ENCODE results near the gene UGDH. TPM values are rescaled to one million over a fixed set of nuclear protein-coding genes. Genes with fewer than 3 reads are reported as not detected.
"Not testable (repeated sequence)": the region's sequence is repeated elsewhere in the genome, so short reads cannot be mapped to it uniquely, and the experiment has no call there.

Gene UGDH
- total RNA-seq, 1 experiment from 2014 or later, result 406 TPM

GRCh38 chr4:39530682-39531081, 3.4 kb upstream of the UGDH start:
- no peak for DNase-seq (ENCODE audit: extremely low read depth, low read depth)

- DNase-seq (ENCODE audit: extremely low read depth, low read depth), result no peak
Measured at GRCh38 chr4:39529534-39529933, 2.3 kb upstream of the UGDH start.

DNA sequence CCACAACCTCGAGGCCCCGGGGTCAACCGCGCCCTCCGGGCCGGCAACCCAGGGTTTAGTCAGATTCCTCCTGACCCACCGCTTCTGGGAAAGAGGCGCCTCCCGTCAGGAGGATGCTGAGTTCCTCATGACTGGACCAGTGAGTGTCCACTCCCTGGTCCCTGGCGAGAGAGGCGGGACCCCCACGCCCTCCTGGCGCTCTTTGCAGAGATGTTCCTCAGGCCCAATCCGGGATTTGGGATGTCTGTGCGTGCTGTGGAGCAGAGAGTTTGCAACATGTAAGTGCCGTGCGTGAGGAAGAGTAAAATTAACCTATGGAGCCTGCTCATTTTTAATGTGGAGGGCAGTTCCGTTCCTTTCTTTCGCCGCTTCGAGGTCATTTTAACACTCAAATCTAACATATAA, 824 bp upstream of the UGDH start:
- DNase-seq (ENCODE audit: extremely low read depth, low read depth), result peak; percentile 54

DNA sequence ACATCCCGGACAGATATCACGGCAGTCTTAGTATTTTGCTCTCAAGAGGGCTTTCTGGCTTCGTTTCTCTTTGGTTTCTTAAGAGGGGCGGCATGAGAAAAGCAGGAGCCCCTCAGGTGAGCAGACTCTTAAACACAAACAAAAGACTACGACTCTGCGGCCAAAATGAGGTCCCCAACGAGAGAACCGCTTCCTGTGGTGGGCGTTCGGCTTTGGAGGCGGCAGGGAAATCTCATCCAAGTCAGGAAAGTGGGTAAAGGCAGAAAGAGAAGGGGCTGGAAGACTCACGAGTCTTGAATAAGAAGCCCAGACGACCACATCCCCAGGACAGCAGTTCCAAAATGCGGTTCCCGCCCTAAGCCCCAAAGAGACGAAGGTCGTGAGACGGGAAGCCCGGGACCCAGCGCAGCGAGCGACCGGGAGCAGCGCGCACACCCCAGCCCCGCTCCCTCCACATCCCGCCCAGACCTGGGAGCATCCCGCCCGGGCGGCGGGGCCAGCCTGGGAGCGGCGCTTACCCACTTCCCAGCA, 409 bp downstream of the UGDH start:
- DNase-seq (ENCODE audit: extremely low read depth, low read depth), result no peak

- DNase-seq (ENCODE audit: extremely low read depth, low read depth), result no peak
Measured at GRCh38 chr4:39525822-39526690, 1.2 kb downstream of the UGDH start.

GRCh38 chr4:39524161-39524957, 2.9 kb downstream of the UGDH start:
- peak; percentile 27 for DNase-seq (ENCODE audit: extremely low read depth, low read depth)

DNA sequence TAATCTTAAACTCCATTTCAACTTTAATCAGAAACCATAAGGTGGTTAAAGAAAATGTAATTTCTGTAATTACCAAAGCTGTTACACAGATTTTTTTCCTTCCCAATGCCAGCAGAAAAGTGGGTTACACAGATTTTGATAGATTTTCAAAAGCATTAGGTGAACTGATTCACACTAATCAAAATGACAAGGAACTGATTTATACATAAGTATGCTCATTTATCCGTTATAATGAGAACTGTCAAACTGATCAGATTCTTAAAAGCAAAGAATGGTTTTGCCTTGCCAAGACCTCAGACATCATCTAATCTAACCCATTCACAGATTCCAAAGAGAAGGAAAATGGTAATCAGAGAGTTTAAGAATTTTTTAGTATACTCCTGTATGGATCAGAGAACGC, 5.2 kb downstream of the UGDH start:
- no peak for DNase-seq (ENCODE audit: extremely low read depth, low read depth)

DNA sequence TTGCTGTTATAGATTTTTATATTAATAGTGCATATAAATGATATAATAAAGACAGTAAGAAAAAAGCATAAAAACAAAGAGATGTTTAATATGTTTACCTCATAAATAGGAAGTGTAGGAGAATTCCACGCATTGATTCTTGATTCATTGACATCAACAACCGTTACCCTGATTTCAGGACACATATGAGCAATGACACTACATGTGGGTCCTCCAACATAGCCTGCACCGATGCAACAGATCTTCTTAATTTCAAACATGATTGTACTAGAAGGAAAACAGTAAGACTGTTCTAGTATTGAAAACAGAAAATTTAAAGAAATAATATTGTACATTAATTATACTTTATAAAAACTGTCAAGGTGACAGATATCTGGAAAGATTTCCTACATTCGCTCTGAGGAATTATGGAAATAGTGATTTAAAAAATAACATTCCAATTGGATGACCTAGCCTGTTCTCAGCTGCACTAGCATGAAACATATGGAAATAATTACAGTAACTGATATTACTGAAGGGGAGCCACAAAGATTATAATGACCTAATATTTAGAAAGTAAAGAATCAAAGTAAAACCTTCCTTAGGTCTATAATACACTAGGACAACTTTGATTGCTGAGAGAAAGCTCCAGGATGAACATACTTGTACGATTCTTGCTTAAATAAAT, 5.9 kb downstream of the UGDH start:
- DNase-seq (ENCODE audit: extremely low read depth, low read depth), result no peak

GRCh38 chr4:39518484-39518883, 8.8 kb downstream of the UGDH start:
- no peak for DNase-seq (ENCODE audit: extremely low read depth, low read depth)

- DNase-seq (ENCODE audit: extremely low read depth, low read depth), result no peak
Measured at GRCh38 chr4:39516407-39516966, 10.8 kb downstream of the UGDH start.

DNA sequence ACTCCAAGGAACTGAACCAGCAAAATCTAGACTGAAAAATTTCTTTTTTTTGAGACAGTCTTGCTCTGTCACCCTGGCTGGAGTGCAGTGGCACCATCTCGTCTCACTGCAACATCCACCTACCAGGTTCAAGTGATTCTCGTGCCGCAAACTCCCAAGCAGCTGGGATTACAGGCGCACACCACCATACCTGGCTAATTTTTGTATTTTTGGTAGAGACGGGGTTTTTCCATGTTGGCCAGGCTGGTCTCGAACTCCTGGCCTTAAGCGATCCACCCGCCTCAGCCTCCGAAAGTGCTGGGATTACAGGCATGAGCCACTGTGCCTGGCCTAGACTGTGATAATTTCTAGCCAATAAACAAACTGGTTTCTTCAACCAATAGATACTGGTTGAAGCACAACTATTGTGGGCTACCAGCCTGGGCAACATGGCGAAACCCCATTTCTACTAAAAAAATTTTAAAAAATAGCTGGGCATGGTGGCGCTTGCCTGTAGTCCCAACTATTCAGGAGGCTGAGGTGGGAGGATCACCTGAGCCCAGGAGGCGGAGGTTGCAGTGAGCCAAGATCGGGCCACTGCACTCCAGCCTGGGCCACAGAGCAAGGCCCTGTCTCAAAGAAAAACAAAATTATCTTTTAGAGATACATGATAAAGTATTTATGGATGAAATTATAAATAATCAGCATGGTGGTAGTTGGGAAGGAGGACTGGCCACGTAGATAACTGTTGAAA, 11.4 kb downstream of the UGDH start:
- not testable (repeated sequence) for DNase-seq (ENCODE audit: extremely low read depth, low read depth)

GRCh38 chr4:39514888-39515401, 12.3 kb downstream of the UGDH start:
- DNase-seq (ENCODE audit: extremely low read depth, low read depth), result peak; percentile 95

DNA sequence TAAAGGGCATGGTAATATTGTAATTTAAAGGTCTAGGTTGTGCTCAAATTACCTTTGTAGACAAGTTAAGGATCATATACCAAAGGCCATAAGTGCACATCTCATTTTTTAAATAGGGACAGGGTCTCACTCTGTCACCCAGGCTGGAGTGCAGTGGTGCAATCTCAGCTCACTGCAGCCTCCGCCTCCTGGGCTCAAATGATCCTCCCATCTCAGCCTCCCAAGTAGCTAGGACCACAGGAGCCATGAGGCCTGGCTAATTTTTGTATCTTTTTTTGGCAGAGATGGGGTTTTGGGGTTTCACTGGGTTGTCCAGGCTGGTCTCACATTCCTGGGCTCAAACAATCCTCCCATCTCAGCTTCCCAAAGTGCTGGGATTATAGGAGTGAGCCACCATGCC, 13.0 kb downstream of the UGDH start:
- DNase-seq (ENCODE audit: extremely low read depth, low read depth), result not testable (repeated sequence)

DNA sequence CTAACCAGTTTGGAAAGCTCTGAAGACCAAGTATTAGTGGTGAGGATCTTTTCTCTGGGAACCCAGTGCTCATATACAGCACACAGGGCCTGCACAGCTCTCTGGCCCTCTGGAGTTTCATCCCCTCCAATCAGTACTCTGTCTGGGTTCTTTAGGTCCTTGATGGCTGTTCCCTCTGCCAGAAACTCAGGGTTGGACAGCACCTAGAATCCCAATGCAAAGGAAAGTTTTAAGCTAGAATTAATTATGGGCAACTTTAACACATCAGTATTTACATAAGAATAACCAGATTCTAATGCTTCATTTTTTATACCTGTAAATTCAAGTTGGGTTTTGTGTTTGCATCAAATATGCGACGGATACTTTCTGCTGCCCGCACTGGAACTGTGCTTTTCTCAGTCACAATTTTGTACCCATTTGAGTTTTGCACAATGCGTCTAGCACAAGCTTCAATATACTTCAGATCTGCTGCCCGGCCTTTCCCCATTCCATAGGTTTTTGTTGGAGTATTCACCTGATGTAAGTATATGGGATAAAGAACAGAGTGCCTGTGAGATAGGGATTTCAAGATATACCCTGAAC, 16.8 kb downstream of the UGDH start:
- no peak for DNase-seq (ENCODE audit: extremely low read depth, low read depth)

GRCh38 chr4:39505581-39505980, 21.7 kb downstream of the UGDH start:
- no peak for DNase-seq (ENCODE audit: extremely low read depth, low read depth)

DNA sequence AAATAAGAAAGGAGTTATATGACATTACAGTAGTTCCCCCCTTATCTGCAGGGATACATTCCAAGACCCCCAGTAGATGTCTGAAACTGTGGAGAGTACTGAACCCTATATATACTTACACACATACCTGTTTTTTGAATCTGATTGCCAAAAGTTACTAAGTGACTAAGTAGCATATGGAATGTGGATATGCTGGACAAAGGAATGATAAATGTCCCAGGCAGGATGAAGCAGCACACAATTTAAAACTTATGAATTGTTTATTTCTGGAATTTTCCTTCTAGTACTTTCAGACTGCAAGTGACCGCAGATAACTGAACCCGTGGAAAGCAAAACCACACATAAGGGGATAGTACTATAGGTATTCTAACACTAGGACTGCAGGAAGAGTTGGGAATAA, 22.7 kb downstream of the UGDH start:
- DNase-seq (ENCODE audit: extremely low read depth, low read depth), result no peak

GRCh38 chr4:39502664-39503035, 24.6 kb downstream of the UGDH start:
- not testable (repeated sequence) for DNase-seq (ENCODE audit: extremely low read depth, low read depth)

GRCh38 chr4:39502019-39502663, 25.1 kb downstream of the UGDH start:
- peak; percentile 70 for DNase-seq (ENCODE audit: extremely low read depth, low read depth)

DNA sequence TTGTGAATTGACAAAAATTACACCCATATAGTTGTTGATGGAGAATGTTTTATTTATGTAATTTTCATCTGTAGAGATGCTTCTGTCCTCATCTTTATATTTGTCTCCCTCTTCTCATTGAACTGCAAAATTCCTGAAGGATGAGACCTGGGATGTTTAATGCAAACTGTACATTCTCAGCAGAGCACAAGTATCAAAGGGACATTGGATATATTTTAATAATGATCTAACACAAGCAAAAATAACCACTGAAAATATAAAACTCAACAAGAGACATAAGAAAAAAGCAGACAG, 28.6 kb downstream of the UGDH start:
- DNase-seq (ENCODE audit: extremely low read depth, low read depth), result peak; percentile 90

Measured in NCI-H460 (cell line).